ENCODE results near the gene ADGRD1.

DNA sequence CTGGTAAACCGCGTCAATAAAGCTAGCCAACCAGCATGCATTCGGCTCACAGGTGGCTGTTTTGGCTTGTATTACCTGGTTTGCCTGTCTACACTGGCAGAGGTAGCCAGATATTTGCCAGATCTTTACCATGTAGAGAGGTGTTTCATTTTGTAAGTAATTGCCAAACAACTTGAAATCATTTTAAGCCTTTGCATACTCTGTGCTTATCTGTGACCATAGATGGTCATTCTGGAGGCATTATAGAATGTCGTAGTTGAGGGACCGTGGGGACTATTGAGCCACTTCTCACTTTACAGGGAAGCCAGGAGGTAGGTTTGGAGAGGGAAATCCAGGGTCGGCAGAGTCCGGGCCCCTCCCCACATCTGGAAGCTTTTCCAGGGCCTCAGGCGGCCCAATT lies 5.9 kb downstream of the ADGRD1 start:
- TF ChIP-seq POLR2A (IDR thresholded peaks at IDR 0.05; ENCODE audit: low read depth), result no peak
- TF ChIP-seq CTCF (IDR thresholded peaks at IDR 0.05), result no peak
- no peak for TF ChIP-seq EP300 (IDR thresholded peaks at IDR 0.05)
- no peak for TF ChIP-seq POLR2AphosphoS5 (IDR thresholded peaks at IDR 0.05)

Measured in esophagus muscularis mucosa (tissue), 4 donors.